Right lobe of liver (tissue), 6 donors: Measurements from ENCODE around the gene SCEL. TPM values are rescaled to one million over a fixed set of nuclear protein-coding genes. Genes with fewer than 3 reads are reported as not detected.
"Not testable (repeated sequence)": the region's sequence is repeated elsewhere in the genome, so short reads cannot be mapped to it uniquely, and the experiment has no call there.

Source experiments
- ATAC-seq, 4 donors: fragments of 200-7000 bp; cut with Tn5 transposase; one replicate each; pipeline ENCODE4 v1.9.1; 2020; ENCODE audit warnings: mild to moderate bottlenecking in 4 of 4, moderate library complexity in 4 of 4
- DNase-seq, 3 donors: peaks; one replicate each; pipeline ENCODE4 v3.0.0-alpha.2; 2020
- H3K27ac ChIP-seq, 3 donors: fragments of 200-600 bp; one replicate each; pipeline ENCODE4 v1.8.0; 2022
- H3K27me3 ChIP-seq, 2 donors: fragments of 200-600 bp; one replicate each; pipeline ENCODE4 v1.8.0; 2022
- H3K36me3 ChIP-seq, 4 donors: fragments of 200-600 bp; sonication (generic) in 1 of 4; one replicate each; pipeline versions ENCODE4 v1.5.1 to v1.8.0; 2017 to 2022; ENCODE audit warnings: control low read depth in 1 of 4
- H3K4me1 ChIP-seq, 4 donors: fragments of 200-600 bp; sonication (generic) in 1 of 4; one replicate each; pipeline versions ENCODE4 v1.5.1 to v1.8.0; 2017 to 2022; ENCODE audit warnings: control low read depth in 1 of 4
- H3K4me3 ChIP-seq, 3 donors: fragments of 200-600 bp; one replicate each; pipeline ENCODE4 v1.8.0; 2022
- H3K9me3 ChIP-seq, 4 donors: fragments of 200-600 bp; sonication (generic) in 1 of 4; one replicate each; pipeline versions ENCODE4 v1.5.1 to v1.8.0; 2017 to 2022; ENCODE audit warnings: control low read depth in 1 of 4
- POLR2A ChIP-seq: fragments of 450-650 bp; IDR thresholded peaks from one replicate; pipeline ENCODE4 v1.6.1; 2017; ENCODE audit warnings: antibody characterized with exemption, mild to moderate bottlenecking
- WGBS: methylation state at CpG from one replicate; pipeline ENCODE4 v1.1.6; 2018; ENCODE audit warnings: low coverage, low lambda C conversion rate; ENCODE audit not compliant: insufficient coverage; ENCODE audit errors: missing lambda C conversion rate; 5-methylcytosine and 5-hydroxymethylcytosine counted together
- intact Hi-C, 2 donors: fragments of 100-400 bp; cut with DNase I; formaldehyde crosslinking; loops; one replicate each; pipeline versions ENCODE4 v1.11.2 to v1.14.1; 2022
- total RNA-seq, 6 experiments: library from RNA; depleted of rRNA in 2 of 6; stranded (reverse); fragments of >200 nt in 2 of 6; fragmentation: NEBNext Ultra II Directional in 3 of 6; extraction: Animal tissue kit (Norgen Biotek cat#: 25700) in 3 of 6; gene quantifications; one replicate each; pipeline versions ENCODE4 v1.1.0 to v1.2.4, GENCODE V29; 2016 to 2023
- TF ChIP-seq, protein P1 (sequence below), 4 donors: fragments of 200-600 bp in 3 of 4; fragments of 450-650 bp in 1 of 4; IDR thresholded peaks; one replicate each; pipeline versions ENCODE4 v1.5.1 to v1.8.0; 2016 to 2022; ENCODE audit warnings: antibody characterized with exemption in 4 of 4, mild to moderate bottlenecking in 2 of 4
- donor health status: DM: no; HTN: yes; CAD: no.
- donor health status: DM: no; HTN: no; CAD: no.
- donor health status: DM: no; HTN: no; CAD: no.
- donor health status: DM: no; HTN: yes; CAD: no.
- donor health status: DM: no; HTN: yes; CAD: no.

SCEL gene
- total RNA-seq, 6 experiments from 2014 or later = not detected

DNA sequence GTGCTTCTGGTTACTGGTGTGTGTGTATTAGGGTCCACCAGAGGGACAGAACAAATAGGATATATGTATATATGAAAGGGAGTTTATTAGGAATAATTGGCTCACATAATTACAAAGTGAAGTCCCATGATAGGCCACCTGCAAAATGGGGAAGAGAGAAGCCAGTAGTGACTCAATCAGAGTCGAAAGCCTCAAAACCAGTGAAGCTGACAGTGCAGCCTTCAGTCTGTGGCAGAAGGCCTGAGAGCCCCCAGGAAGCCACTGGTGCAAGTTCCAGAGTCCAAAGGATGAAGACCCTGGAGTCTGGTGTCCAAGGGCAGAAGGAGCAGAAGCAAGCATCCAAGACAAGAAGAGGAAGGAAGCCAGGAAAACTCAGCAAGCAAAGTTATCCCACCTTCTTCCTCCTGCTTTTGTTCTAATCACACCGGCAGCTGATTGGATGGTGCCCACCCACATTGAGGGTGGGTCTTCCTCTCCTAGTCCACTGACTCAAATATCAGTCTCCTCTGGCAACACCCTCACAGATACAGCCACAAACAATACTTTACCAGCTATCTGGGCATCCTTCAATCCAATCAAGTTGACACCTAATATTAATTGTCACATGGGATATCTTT, 21.7 kb upstream of the SCEL start:
- intact Hi-C loops = no loop called here
- ATAC-seq = no peak
- TF ChIP-seq, protein P1, sequence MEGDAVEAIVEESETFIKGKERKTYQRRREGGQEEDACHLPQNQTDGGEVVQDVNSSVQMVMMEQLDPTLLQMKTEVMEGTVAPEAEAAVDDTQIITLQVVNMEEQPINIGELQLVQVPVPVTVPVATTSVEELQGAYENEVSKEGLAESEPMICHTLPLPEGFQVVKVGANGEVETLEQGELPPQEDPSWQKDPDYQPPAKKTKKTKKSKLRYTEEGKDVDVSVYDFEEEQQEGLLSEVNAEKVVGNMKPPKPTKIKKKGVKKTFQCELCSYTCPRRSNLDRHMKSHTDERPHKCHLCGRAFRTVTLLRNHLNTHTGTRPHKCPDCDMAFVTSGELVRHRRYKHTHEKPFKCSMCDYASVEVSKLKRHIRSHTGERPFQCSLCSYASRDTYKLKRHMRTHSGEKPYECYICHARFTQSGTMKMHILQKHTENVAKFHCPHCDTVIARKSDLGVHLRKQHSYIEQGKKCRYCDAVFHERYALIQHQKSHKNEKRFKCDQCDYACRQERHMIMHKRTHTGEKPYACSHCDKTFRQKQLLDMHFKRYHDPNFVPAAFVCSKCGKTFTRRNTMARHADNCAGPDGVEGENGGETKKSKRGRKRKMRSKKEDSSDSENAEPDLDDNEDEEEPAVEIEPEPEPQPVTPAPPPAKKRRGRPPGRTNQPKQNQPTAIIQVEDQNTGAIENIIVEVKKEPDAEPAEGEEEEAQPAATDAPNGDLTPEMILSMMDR (IDR thresholded peaks at IDR 0.05) = no peak
- no peak for TF ChIP-seq POLR2A

DNA sequence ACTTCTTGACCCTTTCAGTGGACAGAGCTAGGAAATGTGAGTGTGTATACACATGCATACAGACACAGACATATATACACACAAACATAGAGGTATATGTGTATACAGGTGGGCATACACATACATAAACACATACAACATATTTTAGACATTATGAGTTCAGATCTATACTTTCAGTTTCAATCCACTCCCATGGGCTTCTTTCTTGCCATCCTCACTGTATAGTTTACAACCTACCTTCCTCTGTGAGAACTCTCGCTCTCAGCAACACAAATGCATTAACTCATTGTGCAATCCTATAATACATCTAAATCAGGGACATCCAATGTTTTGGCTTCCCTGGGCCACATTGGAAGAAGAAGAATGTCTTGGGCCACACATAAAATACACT, 21.2 kb upstream of the SCEL start:
- Histone ChIP-seq H3K27ac (no peak overlapping the region), H3K27me3 (no peaks in the 10 kb centered on the region), H3K9me3 (no peaks in the 10 kb centered on the region), H3K36me3 (no peaks in the 10 kb centered on the region), H3K4me3 (no peak overlapping the region), H3K4me1 (no peaks in the 10 kb centered on the region)
- 0% methylated on average over 1 of the region's 1 CpG for WGBS
- no peak for ATAC-seq
- no peak for DNase-seq
- TF ChIP-seq, protein P1 (IDR thresholded peaks at IDR 0.05) = no peak
- TF ChIP-seq POLR2A = no peak
- intact Hi-C loops = no loop called here

More for the DNA sequence above, 21.7 kb upstream of the SCEL start:
- no peaks in the 10 kb centered on the region for H3K4me1 ChIP-seq
- H3K27me3 ChIP-seq = no peaks in the 10 kb centered on the region
- no peak for DNase-seq
- H3K36me3 ChIP-seq = no peaks in the 10 kb centered on the region
- 44% methylated on average over 1 of the region's 2 CpGs for WGBS
- H3K27ac ChIP-seq = no peak overlapping the region
- no peaks in the 10 kb centered on the region for H3K9me3 ChIP-seq
- no peak overlapping the region for H3K4me3 ChIP-seq

DNA sequence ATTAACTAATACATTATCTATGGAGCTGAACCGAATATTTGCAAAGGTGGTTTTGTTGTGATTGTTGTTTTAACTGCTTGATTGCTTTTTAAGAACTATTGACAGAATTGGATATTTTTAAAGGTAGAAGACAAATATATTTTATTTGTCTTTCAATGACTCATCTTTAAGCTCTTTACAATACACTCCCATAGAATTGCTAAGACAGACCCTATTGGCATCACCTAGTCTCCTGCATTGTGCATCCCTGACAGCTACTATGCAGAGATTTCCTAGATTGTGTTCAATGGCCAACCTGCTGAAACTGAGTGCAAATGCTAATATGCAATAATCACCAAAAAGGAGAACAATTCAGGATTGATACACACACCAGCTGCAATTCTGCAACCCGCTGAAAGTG, 19.7 kb upstream of the SCEL start:
- no peak for DNase-seq

DNA sequence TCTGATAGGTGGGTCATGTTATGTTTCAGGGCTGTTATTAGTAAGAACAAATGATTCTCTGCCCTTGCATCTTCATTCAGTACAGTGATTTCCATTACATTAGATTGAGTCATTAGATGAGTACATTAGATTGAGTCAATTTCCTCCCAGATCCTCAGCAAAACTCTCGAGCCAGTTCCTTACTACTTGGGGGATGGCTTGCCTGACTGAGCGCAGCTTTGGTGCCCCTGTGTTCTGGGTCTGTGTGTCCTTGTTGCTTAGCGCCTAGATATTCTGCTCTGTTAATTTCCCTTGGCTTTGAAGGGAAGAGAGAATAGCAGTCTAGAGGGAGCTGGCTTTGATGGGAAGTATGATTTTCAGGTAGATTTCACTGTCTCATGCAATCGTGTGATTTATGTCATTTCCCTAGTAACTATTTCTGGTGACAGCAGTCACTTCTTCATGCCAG, 19.1 kb upstream of the SCEL start:
- H3K27me3 ChIP-seq = no peaks in the 10 kb centered on the region
- H3K36me3 ChIP-seq = no peaks in the 10 kb centered on the region
- H3K9me3 ChIP-seq = no peaks in the 10 kb centered on the region
- 44% methylated on average over 3 of the region's 4 CpGs for WGBS
- intact Hi-C loops = no loop called here
- H3K27ac ChIP-seq = no peak overlapping the region
- H3K4me3 ChIP-seq = no peak overlapping the region
- ATAC-seq (no peak), DNase-seq (no peak)
- TF ChIP-seq POLR2A = no peak
- TF ChIP-seq, protein P1 (IDR thresholded peaks at IDR 0.05) = no peak
- H3K4me1 ChIP-seq = no peaks in the 10 kb centered on the region

More for the DNA sequence above, 19.7 kb upstream of the SCEL start:
- Histone ChIP-seq H3K27ac (no peak overlapping the region), H3K27me3 (no peaks in the 10 kb centered on the region), H3K9me3 (no peaks in the 10 kb centered on the region), H3K36me3 (no peaks in the 10 kb centered on the region), H3K4me1 (no peaks in the 10 kb centered on the region), H3K4me3 (no peak overlapping the region)
- no peak for TF ChIP-seq POLR2A
- TF ChIP-seq, protein P1 (IDR thresholded peaks at IDR 0.05) = no peak
- intact Hi-C loops = no loop called here
- no peak for ATAC-seq
- WGBS = 55% methylated on average over 2 of the region's 2 CpGs

DNA sequence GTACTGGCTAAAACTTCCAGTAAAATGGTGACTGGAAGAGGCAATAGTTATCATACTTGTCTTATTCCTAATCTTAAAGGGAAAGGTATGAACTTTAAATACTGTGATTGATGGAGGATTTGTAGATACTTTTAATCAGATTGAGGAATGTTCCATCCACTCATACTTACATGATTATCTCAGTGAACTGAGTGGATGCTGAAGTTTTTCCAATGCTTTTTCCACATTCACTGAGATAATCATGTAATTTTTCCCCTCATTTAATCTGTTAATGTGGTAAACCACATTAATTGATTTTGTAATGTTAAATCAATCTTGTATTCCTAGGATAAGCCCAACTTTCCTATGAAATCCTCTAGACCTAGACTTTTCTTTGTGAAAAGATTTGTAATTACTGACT, 17.2 kb upstream of the SCEL start:
- no peaks in the 10 kb centered on the region for H3K4me1 ChIP-seq
- no peaks in the 10 kb centered on the region for H3K36me3 ChIP-seq
- intact Hi-C loops = no loop called here
- TF ChIP-seq, protein P1 (IDR thresholded peaks at IDR 0.05) = no peak
- no peak for TF ChIP-seq POLR2A
- H3K4me3 ChIP-seq = no peak overlapping the region
- no peak for DNase-seq
- ATAC-seq = no peak
- H3K9me3 ChIP-seq = no peaks in the 10 kb centered on the region
- no peak overlapping the region for H3K27ac ChIP-seq
- H3K27me3 ChIP-seq = no peaks in the 10 kb centered on the region

DNA sequence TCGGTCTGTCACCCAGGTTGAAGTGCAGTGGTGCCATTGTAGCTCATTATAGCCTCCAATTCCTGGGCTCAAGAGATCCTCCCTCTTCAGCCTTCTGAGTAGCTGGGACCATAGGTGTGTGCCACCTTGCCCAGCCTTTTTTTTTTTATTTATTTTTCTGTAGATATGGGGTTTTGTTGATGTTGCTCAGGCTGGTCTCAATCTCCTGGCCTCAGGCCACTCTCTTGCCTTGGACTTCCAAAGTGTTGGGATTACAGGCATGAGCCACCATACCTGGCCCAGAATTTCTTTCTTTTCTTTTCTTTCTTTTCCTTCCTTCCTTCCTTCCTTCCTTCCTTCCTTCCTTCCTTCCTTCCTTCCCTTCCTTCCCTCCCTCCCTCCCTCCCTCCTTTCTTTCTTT, 16.1 kb upstream of the SCEL start:
- H3K4me3 ChIP-seq, ATAC-seq, H3K36me3 ChIP-seq, H3K4me1 ChIP-seq, H3K9me3 ChIP-seq, H3K27me3 ChIP-seq, DNase-seq, intact Hi-C loops, H3K27ac ChIP-seq: not testable (repeated sequence)
- WGBS = 100% methylated on average over 1 of the region's 1 CpG
